C4-2B (cell line): ENCODE data around the gene RPL11.

ENCODE experiments used
- H3K27ac ChIP-seq: fragments of 450-650 bp; 2 replicates; pipeline ENCODE4 v1.5.1; 2017
- ZFX ChIP-seq: fragments of 450-650 bp; IDR thresholded peaks from 2 replicates; pipeline ENCODE4 v1.6.1; 2017
- TF ChIP-seq, protein P1 (sequence below): fragments of 450-650 bp; conservative IDR thresholded peaks from 2 replicates; pipeline ENCODE4 v1.5.1; 2017; ENCODE audit warnings: mild to moderate bottlenecking

RPL11 gene

DNA sequence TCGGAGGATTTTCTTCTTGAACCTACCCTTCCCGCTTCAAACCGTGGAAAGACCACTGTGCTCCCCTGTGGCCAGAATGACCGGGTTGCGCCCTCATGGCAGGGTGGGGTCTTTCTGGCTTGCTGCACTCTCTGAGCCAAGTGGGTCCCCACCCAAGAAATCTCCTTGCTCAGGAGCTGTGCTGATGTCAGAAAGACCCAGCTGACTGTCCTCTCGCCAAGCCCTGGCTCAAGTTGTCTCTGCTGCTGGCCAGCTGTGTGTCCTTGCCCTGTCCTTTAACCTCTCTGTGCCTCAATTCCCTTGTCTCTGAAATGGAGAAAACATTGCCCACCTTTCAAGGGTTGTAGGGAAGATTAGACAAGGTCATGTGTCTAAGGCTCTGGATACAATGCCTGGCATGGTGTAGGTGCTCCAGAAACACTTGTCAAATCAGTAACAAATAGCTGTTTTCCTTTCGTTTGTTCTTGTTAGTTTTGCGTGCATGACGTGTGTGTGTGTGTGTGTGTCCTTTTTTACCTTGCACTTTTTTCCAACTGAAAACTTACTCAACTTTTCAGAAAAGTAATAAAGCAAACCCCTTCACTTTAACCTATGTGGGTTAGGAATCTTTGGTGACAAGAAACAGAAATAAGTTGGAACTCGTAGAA is 41.1 kb upstream of the RPL11 start:
- TF ChIP-seq, protein P1, sequence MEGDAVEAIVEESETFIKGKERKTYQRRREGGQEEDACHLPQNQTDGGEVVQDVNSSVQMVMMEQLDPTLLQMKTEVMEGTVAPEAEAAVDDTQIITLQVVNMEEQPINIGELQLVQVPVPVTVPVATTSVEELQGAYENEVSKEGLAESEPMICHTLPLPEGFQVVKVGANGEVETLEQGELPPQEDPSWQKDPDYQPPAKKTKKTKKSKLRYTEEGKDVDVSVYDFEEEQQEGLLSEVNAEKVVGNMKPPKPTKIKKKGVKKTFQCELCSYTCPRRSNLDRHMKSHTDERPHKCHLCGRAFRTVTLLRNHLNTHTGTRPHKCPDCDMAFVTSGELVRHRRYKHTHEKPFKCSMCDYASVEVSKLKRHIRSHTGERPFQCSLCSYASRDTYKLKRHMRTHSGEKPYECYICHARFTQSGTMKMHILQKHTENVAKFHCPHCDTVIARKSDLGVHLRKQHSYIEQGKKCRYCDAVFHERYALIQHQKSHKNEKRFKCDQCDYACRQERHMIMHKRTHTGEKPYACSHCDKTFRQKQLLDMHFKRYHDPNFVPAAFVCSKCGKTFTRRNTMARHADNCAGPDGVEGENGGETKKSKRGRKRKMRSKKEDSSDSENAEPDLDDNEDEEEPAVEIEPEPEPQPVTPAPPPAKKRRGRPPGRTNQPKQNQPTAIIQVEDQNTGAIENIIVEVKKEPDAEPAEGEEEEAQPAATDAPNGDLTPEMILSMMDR, result no peak
- H3K27ac ChIP-seq, result no peak overlapping the region

DNA sequence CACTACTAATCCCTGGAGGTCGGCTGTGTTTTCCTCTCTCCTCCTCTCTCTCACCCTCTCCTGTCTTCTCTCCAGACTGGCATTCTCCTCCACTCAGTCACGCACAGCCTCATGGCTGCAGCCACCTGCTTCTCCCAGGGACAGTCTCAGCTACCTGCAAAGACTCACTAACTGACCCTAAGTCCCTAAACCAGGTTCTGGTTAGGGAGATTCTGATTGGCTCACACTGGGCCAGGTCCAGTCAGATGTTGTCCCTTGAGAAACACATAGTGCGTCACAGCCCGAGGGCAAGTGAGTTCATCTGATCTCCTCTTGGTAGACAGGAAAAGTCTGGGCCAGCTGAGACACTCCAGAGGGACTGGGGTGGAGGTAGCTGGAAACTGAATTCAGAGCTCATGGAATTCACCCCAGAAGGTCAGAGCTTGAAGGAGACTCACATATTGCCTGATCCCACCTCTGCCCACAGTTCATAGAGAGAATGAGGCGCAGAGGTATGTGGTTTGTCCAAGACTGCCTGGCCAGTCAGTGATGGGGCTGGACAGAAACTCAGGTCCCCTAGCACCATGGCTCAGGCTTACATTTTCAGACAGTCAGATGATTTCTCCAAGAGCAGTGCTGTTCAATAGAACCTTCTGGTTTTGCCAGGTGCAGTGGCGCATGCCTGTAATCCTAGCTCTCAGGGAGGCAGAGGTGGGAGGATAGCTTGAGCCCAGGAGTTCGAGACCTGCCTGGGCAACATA is 40.4 kb upstream of the RPL11 start:
- H3K27ac ChIP-seq, result no peak overlapping the region
- no peak for TF ChIP-seq ZFX
- TF ChIP-seq, protein P1, result no peak

DNA sequence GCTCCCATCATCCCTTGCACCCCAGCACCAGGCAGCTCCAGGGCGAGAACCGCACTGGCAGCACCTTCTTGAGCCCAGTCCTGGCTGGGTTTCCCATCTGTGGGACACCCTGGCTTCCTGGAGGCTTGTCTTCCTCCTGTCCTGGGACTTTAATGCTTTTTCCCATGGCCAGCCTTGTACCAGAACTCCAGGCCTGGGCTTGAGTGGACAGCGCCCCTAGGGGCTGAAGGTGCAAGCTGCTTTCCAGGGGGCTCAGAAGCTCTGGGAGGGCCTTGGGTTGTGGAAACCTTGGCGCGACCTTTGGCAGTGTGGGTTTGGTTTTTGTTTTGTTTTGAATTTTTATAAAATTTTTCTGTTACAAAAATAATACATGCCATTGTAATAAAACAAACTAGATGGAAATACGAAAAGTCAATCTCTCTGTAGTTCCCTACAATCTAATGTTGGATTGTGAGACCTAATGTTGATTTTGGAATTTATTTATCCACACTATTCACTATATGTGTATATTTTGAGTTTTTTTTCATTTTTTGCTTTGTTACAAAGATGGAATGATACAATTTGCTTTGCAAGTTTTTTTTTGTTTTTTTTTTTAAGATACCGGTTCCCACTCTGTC is 33.8 kb upstream of the RPL11 start:
- no peak overlapping the region for H3K27ac ChIP-seq
- no peak for TF ChIP-seq ZFX
- TF ChIP-seq, protein P1, result peak; percentile 86

DNA sequence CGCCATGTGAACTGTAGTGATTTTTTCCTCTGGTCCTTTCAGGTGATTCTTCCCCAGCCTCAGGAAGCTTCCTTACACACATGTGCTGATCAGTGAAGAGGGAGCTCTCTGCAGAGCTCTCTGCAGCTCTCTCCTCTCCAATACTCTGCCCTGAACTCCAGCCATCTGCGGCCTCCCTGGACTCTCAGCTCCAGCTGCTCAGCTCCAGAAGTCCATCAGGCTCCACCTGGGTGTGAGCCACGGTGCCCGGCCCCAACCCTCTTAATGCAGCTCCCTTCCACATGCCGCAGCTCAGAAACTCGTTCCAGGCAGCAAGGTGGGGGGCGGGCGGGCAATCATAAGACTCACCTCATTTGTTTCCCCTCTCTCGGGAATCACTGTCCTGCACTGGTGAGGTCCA is 30.9 kb upstream of the RPL11 start:
- TF ChIP-seq, protein P1, result no peak
- TF ChIP-seq ZFX, result no peak
- no peak overlapping the region for H3K27ac ChIP-seq

DNA sequence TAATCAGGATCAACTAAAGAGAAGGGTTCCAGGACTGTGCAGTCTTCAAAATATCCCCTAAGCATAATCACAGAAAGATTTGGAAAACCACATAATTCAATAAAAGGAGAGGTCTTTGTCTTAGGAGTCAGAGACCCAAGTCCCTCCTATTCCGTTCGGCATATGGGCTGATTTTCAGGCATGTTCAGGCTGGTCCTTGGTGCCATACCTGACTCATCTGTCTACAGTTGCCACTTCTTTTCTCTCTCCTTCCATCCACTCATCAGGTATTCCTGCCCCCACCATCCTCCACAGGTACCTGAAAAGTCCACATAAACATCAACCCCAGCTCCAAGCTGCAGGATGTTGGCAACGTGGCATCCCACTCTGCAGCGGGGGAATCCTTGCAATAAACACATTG is 29.7 kb upstream of the RPL11 start:
- no peak overlapping the region for H3K27ac ChIP-seq
- TF ChIP-seq, protein P1, result no peak
- no peak for TF ChIP-seq ZFX

DNA sequence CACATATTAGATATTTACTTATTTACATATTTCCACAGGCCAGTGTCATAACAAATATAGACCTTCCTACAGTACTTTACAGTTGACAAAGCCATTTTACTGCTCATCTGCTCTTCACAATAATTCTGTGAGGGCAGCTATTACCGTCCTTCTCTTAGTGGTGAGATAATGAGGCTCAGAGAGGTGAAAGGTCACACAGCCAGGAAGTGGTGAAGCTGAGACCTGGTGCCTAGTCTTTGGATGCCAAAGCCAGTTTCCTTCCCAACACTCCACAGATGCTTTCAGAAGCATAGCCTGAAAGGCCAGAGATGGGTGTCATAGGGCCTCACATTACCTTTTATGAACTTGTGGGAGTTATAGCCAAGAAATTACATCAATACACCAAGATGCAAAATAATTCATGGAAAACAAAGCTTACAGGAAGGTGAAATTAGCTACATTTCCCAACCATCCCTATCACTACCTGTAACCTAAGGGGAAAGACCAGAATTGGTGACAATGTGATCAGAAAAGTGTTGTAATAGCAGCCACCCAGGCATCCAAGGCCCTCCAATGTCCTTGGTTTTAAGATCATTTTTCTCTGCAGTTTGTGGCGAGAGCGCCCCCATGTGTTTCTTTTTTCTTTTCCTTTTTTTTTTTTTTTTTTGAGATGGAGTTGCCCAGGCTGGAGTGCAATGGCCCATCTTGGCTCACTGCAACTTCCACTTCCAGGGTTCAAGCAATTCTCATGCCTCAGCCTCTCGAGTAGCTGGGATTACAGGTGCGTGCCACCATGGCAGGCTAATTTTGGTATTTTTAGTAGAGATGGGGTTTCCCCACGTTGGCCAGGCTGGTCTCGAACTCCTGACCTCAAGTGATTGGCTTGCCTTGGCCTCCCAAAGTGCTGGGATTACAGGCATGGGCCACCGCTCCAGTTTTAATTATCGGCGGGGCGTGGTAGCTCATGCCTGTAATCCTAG is 26.5 kb upstream of the RPL11 start:
- H3K27ac ChIP-seq, result no peak overlapping the region
- TF ChIP-seq, protein P1, result peak; percentile 40
- TF ChIP-seq ZFX, result no peak
